Smooth muscle cell (in vitro differentiated cells): ENCODE results near the gene ZDHHC13. TPM values are rescaled to one million over a fixed set of nuclear protein-coding genes. Genes with fewer than 3 reads are reported as not detected.

ENCODE experiments used
- DNase-seq: peaks from one replicate; lab custom pipeline; 2025; ENCODE audit not compliant: unreplicated experiment; lab: John Stamatoyannopoulos, UW
- H2AFZ ChIP-seq: fragments of 200-600 bp; sonication (generic); 2 replicates; pipeline ENCODE4 v1.6.0; 2016; ENCODE audit warnings: antibody characterized with exemption, low read depth, mild to moderate bottlenecking
- H3F3A ChIP-seq: fragments of 200-600 bp; sonication (generic); 2 replicates; pipeline ENCODE4 v1.6.0; 2017; ENCODE audit warnings: antibody characterized with exemption, low read depth
- H3K27ac ChIP-seq: fragments of 200-600 bp; sonication (generic); 2 replicates; pipeline ENCODE4 v1.5.1; 2016; ENCODE audit warnings: low read depth, mild to moderate bottlenecking
- H3K27me3 ChIP-seq: fragments of 200-600 bp; sonication (generic); 2 replicates; pipeline ENCODE4 v1.6.1; 2016; ENCODE audit warnings: low read depth, mild to moderate bottlenecking
- H3K36me3 ChIP-seq: fragments of 200-600 bp; sonication (generic); 2 replicates; pipeline ENCODE4 v1.5.1; 2016; ENCODE audit warnings: low read depth
- H3K4me1 ChIP-seq: fragments of 200-600 bp; sonication (generic); 2 replicates; pipeline ENCODE4 v1.5.1; 2016; ENCODE audit warnings: low read depth
- H3K4me2 ChIP-seq: fragments of 200-600 bp; sonication (generic); 2 replicates; pipeline ENCODE4 v1.6.0; 2016; ENCODE audit warnings: mild to moderate bottlenecking
- H3K4me3 ChIP-seq: fragments of 200-600 bp; sonication (generic); 2 replicates; pipeline ENCODE4 v1.5.1; 2016; ENCODE audit warnings: mild to moderate bottlenecking
- H3K79me2 ChIP-seq: fragments of 200-600 bp; sonication (generic); 2 replicates; pipeline ENCODE4 v1.6.0; 2016; ENCODE audit warnings: low read depth, mild to moderate bottlenecking
- H3K9ac ChIP-seq: fragments of 200-600 bp; sonication (generic); 2 replicates; pipeline ENCODE4 v1.6.0; 2016; ENCODE audit warnings: low read depth
- H3K9me3 ChIP-seq: fragments of 200-600 bp; sonication (generic); replicated peaks from 2 replicates; pipeline ENCODE4 v1.5.1; 2016; ENCODE audit warnings: low read depth
- H4K20me1 ChIP-seq: fragments of 200-600 bp; sonication (generic); 2 replicates; pipeline ENCODE4 v1.6.0; 2016; ENCODE audit warnings: low read depth
- CTCF ChIP-seq: fragments of 200-600 bp; sonication (generic); IDR thresholded peaks from 2 replicates; pipeline ENCODE4 v1.5.1; 2017; ENCODE audit warnings: borderline replicate concordance, mild to moderate bottlenecking, antibody characterized with exemption; ENCODE audit not compliant: insufficient read depth, poor library complexity, severe bottlenecking
- WGBS: methylation state at CpG from one replicate; pipeline ENCODE4 v1.1.7; 2016; ENCODE audit warnings: low lambda C conversion rate; 5-methylcytosine and 5-hydroxymethylcytosine counted together
- polyA plus RNA-seq: library from polyadenylated mRNA; unstranded; fragments of >200 nt; fragmentation: Nextera tagmentation; extraction: Ambion mirVana; gene quantifications from 2 replicates; pipeline ENCODE4 v1.2.1, GENCODE V29; 2016
- total RNA-seq: library from RNA; depleted of rRNA; stranded (reverse); fragments of >200 nt; gene quantifications from 2 replicates; pipeline ENCODE4 v1.2.3, GENCODE V29; 2014

The ZDHHC13 gene
- total and polyA plus RNA-seq, 2 experiments from 2014 or later, result 12.8 to 17.3 TPM

GRCh38 chr11:19164881-19165280 lies 47.9 kb downstream of the ZDHHC13 start:
- H3F3A ChIP-seq, result no peaks in the 10 kb centered on the region
- H3K36me3 ChIP-seq, result peaks cover 12% of the 10 kb centered on the region
- no peak for TF ChIP-seq CTCF
- no peak overlapping the region for H3K9ac ChIP-seq
- no peaks in the 10 kb centered on the region for H3K27me3 ChIP-seq
- H3K27ac ChIP-seq, result no peak overlapping the region
- WGBS, result 87% methylated on average over 2 of the region's 2 CpGs
- no peaks in the 10 kb centered on the region for H3K9me3 ChIP-seq
- no peak overlapping the region for H3K4me3 ChIP-seq
- no peak overlapping the region for H2AFZ ChIP-seq
- no peaks in the 10 kb centered on the region for H3K79me2 ChIP-seq
- DNase-seq, result no peak
- no peaks in the 10 kb centered on the region for H4K20me1 ChIP-seq
- no peak overlapping the region for H3K4me2 ChIP-seq
- no peaks in the 10 kb centered on the region for H3K4me1 ChIP-seq

- Histone ChIP-seq H3K4me1 (no peaks in the 10 kb centered on the region), H3K9ac (no peak overlapping the region), H3F3A (no peaks in the 10 kb centered on the region), H3K36me3 (peaks cover 12% of the 10 kb centered on the region), H3K4me3 (no peak overlapping the region), H3K79me2 (no peaks in the 10 kb centered on the region), H3K27ac (no peak overlapping the region), H2AFZ (no peak overlapping the region), H3K27me3 (no peaks in the 10 kb centered on the region), H3K9me3 (no peaks in the 10 kb centered on the region), H4K20me1 (no peaks in the 10 kb centered on the region), H3K4me2 (no peak overlapping the region)
- no peak for TF ChIP-seq CTCF
- 98% methylated on average over 2 of the region's 2 CpGs for WGBS
- DNase-seq, result no peak
Observed at GRCh38 chr11:19168090-19168489, 51.1 kb downstream of the ZDHHC13 start.

DNA sequence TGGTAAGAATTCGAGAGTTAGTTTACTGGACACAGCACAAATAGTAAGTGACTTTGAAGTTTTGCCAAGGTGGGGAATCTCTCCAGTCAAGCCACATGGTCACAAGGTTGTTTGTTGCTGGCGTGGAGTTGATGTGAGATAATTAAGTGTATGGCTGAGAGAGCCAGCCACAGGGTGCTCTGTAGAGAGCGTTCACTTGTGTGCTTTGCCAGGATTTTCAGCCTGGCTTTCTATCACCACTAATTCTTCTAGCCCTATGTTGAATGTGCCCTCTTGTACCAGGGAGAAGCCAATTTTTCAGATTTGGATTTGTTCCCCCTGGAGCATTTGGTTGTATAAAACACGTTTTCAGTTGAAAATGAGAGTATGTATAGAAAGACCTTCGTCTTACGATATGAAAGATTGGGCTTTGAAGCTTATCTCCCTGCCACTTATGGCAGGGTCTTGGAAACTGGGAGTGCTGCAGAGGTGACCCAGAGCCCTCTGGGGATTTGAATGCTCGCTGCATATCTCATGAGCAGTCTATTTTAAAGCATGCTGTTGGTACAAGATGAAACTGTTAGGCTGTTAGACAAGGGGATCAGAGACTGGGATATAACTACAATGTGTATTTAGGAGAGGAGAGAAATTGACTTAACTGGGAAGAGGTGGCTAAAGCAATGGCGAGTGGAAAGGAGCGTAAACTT lies 56.2 kb downstream of the ZDHHC13 start:
- Histone ChIP-seq H4K20me1 (no peaks in the 10 kb centered on the region), H3K9me3 (no peaks in the 10 kb centered on the region), H3K4me3 (no peak overlapping the region), H3K4me2 (no peak overlapping the region), H3K4me1 (no peaks in the 10 kb centered on the region), H2AFZ (no peak overlapping the region), H3K9ac (no peak overlapping the region), H3K36me3 (peaks cover 6% of the 10 kb centered on the region), H3K27ac (no peak overlapping the region), H3K79me2 (no peaks in the 10 kb centered on the region), H3K27me3 (no peaks in the 10 kb centered on the region), H3F3A (no peaks in the 10 kb centered on the region)
- WGBS, result 94% methylated on average over 9 of the region's 9 CpGs
- DNase-seq, result no peak
- TF ChIP-seq CTCF, result no peak
